HepG2 (cell line): ENCODE results near the gene AHNAK. TPM values are rescaled to one million over a fixed set of nuclear protein-coding genes. Genes with fewer than 3 reads are reported as not detected.

Experiments used
- AHDC1 ChIP-seq: sonication (generic); formaldehyde crosslinking; IDR thresholded peaks from 2 replicates; pipeline ENCODE4 v1.5.1; 2020; ENCODE audit warnings: mild to moderate bottlenecking, missing genetic modification reagents, borderline replicate concordance
- CERS6 ChIP-seq: sonication (generic); formaldehyde crosslinking; IDR thresholded peaks from 2 replicates; pipeline ENCODE4 v1.5.0; 2020; ENCODE audit warnings: missing genetic modification reagents
- DMTF1 ChIP-seq: sonication (generic); formaldehyde crosslinking; IDR thresholded peaks from 2 replicates; pipeline ENCODE4 v1.4.0; 2020; ENCODE audit warnings: mild to moderate bottlenecking, missing genetic modification reagents
- EED ChIP-seq: sonication (generic); formaldehyde crosslinking; IDR thresholded peaks from 2 replicates; pipeline ENCODE4 v1.5.0; 2020; ENCODE audit warnings: mild to moderate bottlenecking, missing genetic modification reagents
- FUBP1 ChIP-seq: sonication (generic); formaldehyde crosslinking; IDR thresholded peaks from 2 replicates; pipeline ENCODE4 v1.5.1; 2020; ENCODE audit warnings: missing genetic modification reagents, mild to moderate bottlenecking, borderline replicate concordance
- HBP1 ChIP-seq: IDR thresholded peaks from 2 replicates; pipeline ENCODE4 v1.6.1; 2016; ENCODE audit warnings: low read depth, control low read depth
- HDAC1 ChIP-seq: sonication (generic); formaldehyde crosslinking; IDR thresholded peaks from 2 replicates; pipeline ENCODE4 v1.5.1; 2020; ENCODE audit warnings: mild to moderate bottlenecking, missing genetic modification reagents
- NFKBIZ ChIP-seq: IDR thresholded peaks from 2 replicates; pipeline ENCODE4 v1.6.1; 2018; ENCODE audit warnings: missing genetic modification reagents, missing compliant biosample characterization
- POLR2AphosphoS5 ChIP-seq: IDR thresholded peaks from 2 replicates; pipeline ENCODE4 v1.6.1; 2012; ENCODE audit warnings: low read depth, low read length
- RBM22 ChIP-seq: fragments of 200-400 bp; formaldehyde crosslinking; optimal IDR thresholded peaks from 2 replicates; pipeline ENCODE3; 2017; ENCODE audit warnings: mild to moderate bottlenecking, low read length, moderate library complexity
- SP5 ChIP-seq: IDR thresholded peaks from 2 replicates; pipeline ENCODE4 v1.6.1; 2016; ENCODE audit warnings: low read depth, borderline replicate concordance
- TSC22D2 ChIP-seq: sonication (generic); formaldehyde crosslinking; IDR thresholded peaks from 2 replicates; pipeline ENCODE4 v1.5.1; 2020; ENCODE audit warnings: missing genetic modification reagents, mild to moderate bottlenecking, borderline replicate concordance
- ZNF275 ChIP-seq: sonication (generic); formaldehyde crosslinking; IDR thresholded peaks from 2 replicates; pipeline ENCODE4 v1.8.0; 2022; ENCODE audit warnings: missing genetic modification reagents, mild to moderate bottlenecking, inconsistent platforms, borderline replicate concordance
- polyA plus RNA-seq, 8 experiments: library from polyadenylated mRNA; depleted of rRNA in 3 of 8; stranded (reverse) in 7 of 8; unstranded in 1 of 8; fragments of >200 nt; fragmentation: Illumina TruSeq in 4 of 8; extraction: Trizol in 4 of 8; gene quantifications; 2 replicates each; pipeline versions ENCODE4 v1.2.1 to v1.2.3, GENCODE V29; 2011 to 2016; ENCODE audit warnings: low read depth in 4 of 8, missing spikeins in 1 of 8, mixed read lengths in 1 of 8; ENCODE audit not compliant: insufficient read depth in 1 of 8
- total RNA-seq, 5 experiments: library from RNA; depleted of rRNA; stranded (reverse); fragments of >200 nt; fragmentation: Illumina TruSeq; extraction: Trizol; gene quantifications; 2 replicates each; pipeline ENCODE4 v1.2.3, GENCODE V29; 2016; ENCODE audit warnings: low read depth in 1 of 5

The AHNAK gene
- total and polyA plus RNA-seq, 2 of the 13 experiments (the other 11 are each of a cell fraction or from before 2014, with no cell fraction given) = 23.4 to 25.0 TPM

GRCh38 chr11:62546244-62546928 lies at the start of gene AHNAK (continued):
- TF ChIP-seq AHDC1 (CRISPR knock-in tag) (peak; percentile 17; the same call in 1 of the 2 replicates), TSC22D2 (CRISPR knock-in tag) (peak; percentile 46; the same call in 1 of the 2 replicates), HBP1 (CRISPR knock-in tag) (peak; percentile 6; the same call in 1 of the 2 replicates), DMTF1 (CRISPR knock-in tag) (no peak), ZNF275 (CRISPR knock-in tag) (peak; percentile 60; the same call in 1 of the 2 replicates), RBM22 (no peak), SP5 (peak; percentile 28; the same call in 1 of the 2 replicates), HDAC1 (peak; percentile 6; the same call in 1 of the 2 replicates), FUBP1 (CRISPR knock-in tag) (0 out of 2 replicates have a peak, but pooled peaks have one; percentile 64), POLR2AphosphoS5 (peak; percentile 67), NFKBIZ (no peak), EED (peak; percentile 37; the same call in 1 of the 2 replicates), CERS6 (CRISPR knock-in tag) (no peak)
